Peyer's patch (tissue), 4 donors: ENCODE measurements around the gene SYT11.

Source experiments
- CTCF ChIP-seq, 6 experiments: fragments of 450-650 bp in 4 of 6; fragments of 200-600 bp in 2 of 6; sonication (generic) in 1 of 6; IDR thresholded peaks; one replicate each; pipeline ENCODE4 v1.5.1; 2017 to 2019; ENCODE audit warnings: antibody characterized with exemption in 6 of 6, mild to moderate bottlenecking in 3 of 6, moderate library complexity in 1 of 6
- POLR2A ChIP-seq, 2 donors: fragments of 450-650 bp; IDR thresholded peaks; one replicate each; pipeline ENCODE4 v1.5.1; 2017; ENCODE audit warnings: antibody characterized with exemption in 2 of 2, mild to moderate bottlenecking in 2 of 2, moderate library complexity in 2 of 2

GRCh38 chr1:155812878-155813277 is 46.5 kb upstream of the SYT11 start:
- no peak for TF ChIP-seq CTCF (IDR thresholded peaks at IDR 0.05)
- no peak for TF ChIP-seq POLR2A (IDR thresholded peaks at IDR 0.05)
